NOMO-1 treated with DMSO at 0.1 percent for 48 hours (cell line): ENCODE results near the gene LAMA5.

ENCODE experiments used
- DNase-seq: peaks from one replicate; lab custom pipeline; 2025; ENCODE audit not compliant: unreplicated experiment; lab: John Stamatoyannopoulos, UW

The LAMA5 gene, protein sequence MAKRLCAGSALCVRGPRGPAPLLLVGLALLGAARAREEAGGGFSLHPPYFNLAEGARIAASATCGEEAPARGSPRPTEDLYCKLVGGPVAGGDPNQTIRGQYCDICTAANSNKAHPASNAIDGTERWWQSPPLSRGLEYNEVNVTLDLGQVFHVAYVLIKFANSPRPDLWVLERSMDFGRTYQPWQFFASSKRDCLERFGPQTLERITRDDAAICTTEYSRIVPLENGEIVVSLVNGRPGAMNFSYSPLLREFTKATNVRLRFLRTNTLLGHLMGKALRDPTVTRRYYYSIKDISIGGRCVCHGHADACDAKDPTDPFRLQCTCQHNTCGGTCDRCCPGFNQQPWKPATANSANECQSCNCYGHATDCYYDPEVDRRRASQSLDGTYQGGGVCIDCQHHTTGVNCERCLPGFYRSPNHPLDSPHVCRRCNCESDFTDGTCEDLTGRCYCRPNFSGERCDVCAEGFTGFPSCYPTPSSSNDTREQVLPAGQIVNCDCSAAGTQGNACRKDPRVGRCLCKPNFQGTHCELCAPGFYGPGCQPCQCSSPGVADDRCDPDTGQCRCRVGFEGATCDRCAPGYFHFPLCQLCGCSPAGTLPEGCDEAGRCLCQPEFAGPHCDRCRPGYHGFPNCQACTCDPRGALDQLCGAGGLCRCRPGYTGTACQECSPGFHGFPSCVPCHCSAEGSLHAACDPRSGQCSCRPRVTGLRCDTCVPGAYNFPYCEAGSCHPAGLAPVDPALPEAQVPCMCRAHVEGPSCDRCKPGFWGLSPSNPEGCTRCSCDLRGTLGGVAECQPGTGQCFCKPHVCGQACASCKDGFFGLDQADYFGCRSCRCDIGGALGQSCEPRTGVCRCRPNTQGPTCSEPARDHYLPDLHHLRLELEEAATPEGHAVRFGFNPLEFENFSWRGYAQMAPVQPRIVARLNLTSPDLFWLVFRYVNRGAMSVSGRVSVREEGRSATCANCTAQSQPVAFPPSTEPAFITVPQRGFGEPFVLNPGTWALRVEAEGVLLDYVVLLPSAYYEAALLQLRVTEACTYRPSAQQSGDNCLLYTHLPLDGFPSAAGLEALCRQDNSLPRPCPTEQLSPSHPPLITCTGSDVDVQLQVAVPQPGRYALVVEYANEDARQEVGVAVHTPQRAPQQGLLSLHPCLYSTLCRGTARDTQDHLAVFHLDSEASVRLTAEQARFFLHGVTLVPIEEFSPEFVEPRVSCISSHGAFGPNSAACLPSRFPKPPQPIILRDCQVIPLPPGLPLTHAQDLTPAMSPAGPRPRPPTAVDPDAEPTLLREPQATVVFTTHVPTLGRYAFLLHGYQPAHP (N-terminal part only)

DNA sequence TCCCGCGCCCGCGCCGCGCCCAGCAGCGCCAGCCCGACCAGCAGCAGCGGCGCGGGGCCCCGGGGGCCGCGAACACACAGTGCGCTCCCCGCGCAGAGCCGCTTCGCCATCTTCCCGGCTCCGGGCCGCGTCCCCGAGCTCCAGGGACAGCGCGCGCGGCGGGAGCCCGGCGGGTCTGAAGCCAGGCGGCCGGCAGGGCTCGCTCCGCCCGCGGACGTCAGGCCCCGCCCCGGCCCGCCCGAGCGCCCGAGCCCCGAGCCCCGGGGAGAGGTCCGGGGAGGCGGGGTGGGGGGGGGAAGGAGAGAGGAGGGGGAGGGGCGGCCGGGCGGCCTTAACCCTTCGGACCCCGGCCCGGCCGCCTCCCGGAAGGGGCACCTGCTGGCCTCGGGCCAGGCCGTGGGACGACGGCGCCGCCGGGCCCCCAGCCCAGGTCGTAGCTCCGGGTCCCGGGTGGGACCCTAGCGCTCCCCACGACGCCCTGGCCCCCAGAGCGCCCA is at the start of gene LAMA5:
LAMA5 (minus strand) TSS at position 177 of the 497 bp plus-strand sequence; CDS start at position 110, 67 bp downstream.
- DNase-seq = no peak

DNA sequence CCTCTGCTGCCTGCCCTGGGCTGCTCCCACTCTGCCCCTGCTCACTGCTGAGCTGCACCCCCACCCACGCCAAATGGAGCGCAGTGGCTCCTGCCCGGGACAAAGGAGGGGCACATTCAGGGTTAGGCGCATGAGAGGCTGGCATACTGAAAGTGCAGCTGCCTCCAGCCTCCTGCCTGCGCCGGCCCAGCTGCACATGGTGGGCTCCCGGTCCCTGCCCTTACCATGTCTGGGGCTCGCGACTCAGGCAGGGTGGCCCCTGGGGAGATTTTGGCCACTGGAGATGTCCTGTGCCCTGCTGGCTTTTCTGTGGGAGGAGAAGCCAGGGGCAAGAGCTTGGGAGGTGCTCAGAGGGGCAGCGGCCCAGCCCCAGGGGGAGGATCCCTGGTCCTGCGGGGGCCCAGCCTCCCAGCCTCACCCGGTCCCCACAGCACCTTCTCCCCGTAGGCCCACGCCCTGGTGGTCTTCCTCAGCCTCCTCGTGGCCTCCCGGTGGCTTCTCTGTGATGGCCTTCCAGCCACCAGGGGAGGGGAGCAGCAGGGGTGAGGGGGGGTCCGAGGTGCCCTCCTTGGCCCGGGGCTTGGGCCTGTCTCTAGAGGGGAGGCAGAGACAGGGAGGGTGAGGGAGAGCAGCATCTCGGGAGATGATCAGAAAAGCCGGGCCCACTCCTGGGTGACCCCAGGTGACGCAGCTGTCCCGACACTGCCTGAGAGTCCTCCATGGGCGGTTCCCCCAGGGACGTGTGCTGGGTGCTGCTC is 48.4 kb upstream of the LAMA5 start:
- DNase-seq = no peak

DNA sequence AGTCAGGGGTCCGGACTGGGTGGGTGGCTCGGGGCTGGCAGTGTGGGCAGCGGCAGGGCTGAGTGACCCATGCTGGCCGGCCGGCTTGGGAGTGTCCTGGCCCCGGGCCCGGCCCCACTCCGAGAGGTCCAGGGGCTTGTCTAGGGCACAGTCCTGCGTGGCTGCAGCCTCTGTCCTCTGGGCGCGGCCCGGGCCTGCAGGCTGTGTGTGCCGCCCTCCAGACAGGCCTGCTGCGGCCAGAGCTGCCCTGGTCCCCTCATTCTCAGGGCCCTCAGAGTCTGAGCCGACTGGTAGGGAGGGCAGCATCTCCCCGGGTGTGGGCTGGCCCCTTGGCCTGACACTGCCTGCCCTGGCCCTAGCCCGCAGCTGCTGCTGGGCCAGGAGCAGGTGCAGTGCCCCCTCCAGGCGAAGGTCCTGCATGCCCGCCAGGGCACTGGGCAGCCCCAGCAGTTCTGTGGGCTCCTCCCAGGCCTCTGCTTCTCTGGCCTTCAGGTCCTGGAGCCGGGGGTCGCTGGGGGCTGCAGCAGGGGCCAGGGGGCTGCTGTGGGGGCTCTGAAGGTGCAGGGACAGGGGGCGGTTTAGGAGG is 46.9 kb upstream of the LAMA5 start:
- DNase-seq = no peak

DNA sequence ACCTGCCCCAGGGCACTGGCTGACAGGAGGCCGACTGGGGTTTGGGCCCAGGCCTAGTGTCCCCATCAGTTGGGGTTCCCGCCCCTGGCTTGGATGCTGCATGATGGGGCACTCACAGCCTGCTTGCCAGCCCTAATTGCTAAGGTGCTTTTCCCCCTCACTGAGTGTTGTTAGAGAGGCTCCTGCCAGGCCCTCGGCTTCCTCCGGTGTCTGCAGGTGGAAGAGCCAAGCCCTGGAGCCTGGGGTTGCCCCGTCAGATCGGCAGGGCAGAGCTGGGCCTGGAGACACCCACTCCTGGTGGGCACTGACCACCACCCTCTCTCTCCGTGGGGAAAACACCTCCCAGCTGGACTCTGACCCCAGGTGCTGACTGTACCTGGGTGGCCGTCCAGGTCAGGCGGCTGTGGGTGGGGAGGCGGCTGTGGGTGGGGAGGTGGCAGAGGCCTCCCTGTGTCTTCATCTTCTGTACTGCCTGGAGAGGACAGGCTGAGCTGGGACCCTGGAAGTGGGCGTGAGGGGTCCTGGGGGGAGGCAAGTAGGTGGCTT is 46.0 kb upstream of the LAMA5 start:
- DNase-seq = no peak

DNA sequence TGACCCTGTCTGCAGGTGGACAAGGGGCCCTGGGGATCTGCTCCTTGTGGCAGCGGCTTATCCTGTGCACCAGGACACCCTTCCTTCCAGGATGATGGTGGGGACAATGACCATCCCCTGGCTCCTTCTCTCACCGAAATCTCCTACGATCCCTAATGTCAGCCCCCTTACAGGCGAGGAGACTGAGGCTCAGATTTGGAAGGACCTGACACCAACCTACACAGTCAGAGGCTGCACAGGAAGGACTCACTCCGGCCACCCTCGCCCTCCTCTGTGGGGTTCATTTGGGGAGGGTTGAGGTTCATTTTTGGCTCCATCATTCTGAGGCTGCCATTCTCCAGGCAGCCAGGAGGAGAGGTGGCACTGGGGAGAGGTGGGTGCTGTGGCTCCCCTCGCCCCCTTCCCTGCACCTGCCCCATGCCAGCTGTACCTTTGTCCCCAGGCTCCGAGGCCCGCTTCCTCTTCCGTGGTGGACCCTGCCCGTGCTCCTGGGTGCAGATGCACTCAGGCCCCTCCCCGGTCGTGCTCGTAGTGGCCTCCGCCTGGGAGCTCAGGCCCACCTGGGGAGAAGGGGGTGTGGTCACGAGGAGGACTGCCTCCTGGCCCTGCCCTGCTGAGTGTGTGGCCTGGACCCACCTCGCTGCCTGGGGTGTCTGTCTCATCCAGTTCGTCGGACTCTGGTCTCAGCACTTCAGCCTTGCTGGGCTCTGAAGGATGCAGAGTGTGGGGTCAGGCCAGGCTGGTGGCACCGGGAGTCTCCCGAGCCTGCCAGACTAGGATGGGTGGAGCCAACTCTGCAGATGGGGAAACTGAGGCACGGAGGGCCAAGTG is 45.3 kb upstream of the LAMA5 start:
- no peak for DNase-seq

DNA sequence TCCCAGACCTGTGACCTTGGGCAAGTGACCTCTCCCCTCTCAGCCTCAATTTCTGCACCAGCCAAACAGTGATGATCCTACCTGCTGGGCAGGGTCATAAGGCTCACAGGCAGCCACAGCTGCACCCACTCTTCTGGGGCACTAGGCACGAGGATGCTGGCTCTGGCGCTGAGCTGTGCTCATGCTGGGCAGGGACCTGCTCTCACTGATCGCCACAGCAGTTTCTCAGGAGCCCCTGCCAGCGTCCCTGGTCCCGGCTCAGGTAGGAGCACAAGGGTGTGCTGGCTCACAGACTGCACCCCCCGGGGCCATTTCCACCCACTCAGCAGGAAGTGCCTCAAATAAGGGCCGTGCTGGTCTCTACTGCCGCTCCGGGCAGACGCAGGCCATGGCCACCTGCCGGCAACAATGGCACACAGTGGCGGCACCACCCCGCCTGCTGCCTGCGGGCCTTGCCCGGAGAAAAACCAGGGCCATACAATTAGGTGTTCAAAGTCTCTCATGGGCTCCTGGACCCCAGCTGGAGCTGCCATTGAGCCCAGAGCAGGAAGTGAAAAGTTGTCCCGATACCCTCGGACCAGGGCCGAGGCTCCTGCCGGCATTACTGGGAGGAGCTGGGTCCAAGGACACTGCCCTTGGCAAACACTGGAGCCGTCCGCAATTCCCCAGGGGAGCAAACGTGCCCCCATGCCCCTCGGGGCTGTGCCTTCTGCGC is 44.5 kb upstream of the LAMA5 start:
- no peak for DNase-seq

DNA sequence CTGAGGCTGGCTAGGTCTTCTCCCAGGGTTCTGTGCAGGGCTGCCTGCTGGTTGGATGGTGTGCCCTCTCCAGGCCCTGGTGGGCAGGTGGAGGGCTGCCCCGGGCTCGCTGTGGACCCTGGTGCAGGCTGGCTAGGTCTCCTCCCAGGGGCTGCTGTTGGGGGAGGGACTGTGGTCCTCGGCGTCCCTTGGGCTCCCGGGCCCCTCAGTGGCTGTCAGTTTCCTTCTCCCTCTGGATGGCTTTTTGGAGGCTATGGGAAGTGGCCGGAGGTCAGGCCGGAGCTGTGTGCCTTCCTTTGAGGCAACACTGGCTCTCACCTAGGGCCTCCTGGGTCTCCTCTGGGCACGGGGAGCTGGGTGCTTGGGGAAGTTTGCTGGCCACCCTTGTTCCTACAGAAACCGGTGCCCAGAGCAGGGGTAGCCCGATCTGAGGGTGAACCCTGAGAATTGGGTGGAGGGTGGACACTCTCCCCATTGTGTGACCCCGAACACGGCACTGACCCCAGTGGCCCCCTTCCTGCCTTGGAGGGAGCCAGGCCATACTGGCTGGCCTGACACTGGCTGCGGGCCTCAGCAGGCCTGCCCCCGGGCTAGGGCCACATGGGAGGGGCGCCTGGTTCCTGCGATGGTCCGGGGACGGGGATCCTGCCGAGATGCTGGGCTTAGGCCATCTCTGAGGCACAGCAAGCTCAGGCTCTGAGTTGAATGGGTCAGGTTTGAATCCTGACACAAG is 43.8 kb upstream of the LAMA5 start:
- DNase-seq = no peak

DNA sequence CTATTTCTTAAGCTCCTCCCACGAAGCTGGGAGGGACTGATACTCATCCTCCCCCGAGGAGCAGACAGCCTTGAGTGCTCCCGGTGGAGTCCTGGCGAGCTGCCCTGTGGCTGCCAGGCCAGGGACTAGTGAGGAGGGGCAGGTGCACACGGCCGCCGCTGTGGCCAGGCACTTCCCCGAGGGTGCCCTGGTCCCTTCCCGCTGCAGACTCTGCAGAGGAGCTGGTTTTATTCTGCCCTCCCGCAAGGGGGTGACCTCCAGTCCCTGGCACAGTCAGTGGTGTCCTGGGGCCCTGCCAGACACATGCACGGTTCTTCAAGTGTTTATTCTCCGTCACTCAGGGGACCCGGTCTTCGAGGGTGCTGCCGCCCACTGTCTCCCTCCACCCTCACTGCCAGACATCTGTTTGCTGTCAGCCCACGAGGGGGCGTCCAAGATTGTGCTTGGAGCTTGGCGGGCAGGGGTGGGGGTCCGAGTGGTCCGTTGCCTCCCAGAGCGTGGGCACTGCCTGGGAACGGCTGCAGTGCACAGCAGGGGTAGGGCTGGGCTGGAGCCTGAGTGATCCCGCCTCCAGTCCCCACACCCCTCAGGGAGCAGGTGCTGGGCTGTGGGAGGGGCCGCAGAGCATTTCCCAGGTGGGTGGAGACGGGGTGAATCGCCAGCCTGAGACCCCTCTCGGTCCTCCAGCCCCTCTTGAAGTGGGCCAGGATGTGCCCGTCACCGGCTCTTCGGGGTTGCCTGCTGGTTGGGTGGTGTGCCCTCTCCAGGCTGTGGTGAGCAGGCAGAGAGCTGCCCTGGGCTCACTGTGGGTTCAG is 43.0 kb upstream of the LAMA5 start:
- no peak for DNase-seq

DNA sequence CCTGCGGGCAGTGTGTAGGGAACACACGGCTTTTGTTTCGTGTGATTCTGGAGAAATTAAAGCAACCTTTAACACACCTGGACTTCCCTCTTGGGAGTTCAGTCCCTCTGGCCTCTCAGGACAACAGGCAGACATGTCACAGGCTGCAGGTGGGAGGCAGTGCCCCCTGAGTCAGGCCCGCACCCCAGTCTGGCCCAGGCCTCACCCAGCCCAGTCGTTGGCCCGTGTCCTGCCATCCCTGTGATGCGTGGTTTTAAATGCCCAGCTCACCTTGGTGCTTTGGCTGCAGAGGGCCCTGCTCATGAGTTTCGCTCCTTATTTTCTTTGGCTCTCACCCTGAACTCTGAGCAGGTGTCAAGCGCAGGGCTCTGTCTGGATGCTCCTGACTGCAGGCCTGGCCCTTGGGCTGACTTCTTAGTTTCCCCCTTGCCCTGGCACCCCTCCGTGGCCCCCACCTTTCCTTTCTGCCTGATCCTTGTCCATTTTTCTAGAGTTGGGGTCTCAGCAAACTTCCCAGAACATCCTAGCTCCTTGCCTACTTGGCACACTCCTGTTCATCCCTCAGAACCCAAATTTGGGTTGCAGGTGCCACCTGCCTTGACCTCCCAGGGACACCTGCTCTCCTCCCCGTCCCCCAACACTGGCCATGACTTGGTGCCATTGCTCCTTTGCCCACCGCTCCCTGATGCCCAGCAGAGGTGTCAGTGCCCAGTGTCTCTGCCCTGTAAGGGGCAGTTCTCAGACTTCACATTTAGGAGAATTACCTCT is 42.2 kb upstream of the LAMA5 start:
- DNase-seq = no peak

DNA sequence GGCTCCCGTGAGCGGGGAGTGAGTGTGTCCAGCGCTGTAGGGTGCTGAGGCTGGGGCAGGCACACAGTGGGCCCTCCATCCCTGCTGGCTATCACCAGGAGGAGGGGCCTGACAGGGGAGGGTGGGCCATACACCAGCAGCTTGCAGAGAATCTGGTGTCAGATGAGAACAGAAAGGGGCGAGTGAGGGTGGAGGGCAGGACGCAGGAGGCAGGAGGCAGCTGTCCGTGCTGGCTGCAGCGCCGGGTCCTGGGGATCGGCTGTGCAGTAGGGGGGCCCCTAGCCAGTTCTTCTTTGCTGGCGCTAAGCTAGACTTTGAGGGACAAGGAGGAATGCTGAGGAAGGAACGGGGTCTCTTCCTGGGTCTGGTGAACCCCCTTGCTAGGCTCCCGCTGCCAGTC is 41.5 kb upstream of the LAMA5 start:
- DNase-seq = no peak

DNA sequence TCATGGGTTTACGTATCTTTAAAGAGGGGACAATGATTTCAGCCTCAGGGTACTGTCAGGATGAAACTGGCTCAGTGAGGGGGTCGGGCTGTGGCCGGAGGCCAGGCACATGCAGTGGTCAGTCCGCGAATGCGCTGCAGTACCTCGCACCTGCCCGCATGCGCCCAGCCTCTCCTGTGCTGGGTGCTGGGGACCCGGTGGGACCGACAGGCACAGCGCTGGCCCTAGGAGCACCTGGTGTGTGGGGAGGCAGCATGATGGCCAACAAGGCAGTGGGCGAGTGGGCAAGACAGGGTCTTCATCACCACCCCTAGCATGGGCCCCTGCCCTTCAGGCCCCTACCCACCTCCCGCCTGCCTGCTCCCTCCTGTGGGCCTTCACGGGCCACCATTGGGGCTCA is 40.9 kb upstream of the LAMA5 start:
- DNase-seq = no peak

DNA sequence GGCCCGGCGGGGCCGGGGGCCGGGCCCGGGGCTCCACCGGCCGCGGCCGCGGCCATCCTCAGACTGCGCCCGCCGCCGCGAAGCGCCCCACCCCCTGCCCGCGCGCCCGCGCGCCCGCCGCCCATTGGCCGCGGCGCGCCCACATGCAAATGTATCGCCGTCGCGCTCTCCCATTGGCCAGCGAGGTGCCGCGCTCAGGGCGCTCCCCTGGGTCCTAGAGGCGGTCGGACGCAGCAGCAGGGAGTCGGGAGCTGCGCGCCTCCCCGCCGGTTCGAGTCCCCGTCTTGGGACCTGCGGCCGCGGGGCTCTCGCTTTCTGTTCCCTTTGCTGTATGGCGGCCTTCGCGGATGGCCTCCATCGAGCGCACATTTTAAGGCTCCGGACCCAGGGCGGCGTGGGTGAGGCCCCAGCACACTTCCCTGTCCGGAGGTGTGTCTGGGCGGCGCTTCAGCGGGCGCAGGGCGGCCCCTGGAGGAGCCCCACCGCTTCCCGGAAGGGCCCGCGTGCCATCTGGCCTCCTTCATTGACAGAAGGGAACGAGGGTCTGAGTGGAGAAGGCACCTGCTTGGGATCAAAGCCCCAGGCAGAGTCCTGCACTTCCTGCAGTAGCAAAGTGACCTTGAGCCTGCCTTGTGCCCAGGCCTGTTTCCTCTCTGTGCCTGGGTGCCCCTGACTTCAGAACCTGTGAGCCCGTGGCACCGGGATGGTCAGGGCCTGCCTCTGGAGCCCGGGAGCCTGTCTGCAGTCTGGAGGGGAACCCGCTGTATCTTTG is 40.3 kb upstream of the LAMA5 start, which contains the start of gene CABLES2:
CABLES2 (minus strand) TSS at position 65 of the 772 bp plus-strand sequence; CDS start at position 56, 9 bp downstream.
- DNase-seq = peak; percentile 89

DNA sequence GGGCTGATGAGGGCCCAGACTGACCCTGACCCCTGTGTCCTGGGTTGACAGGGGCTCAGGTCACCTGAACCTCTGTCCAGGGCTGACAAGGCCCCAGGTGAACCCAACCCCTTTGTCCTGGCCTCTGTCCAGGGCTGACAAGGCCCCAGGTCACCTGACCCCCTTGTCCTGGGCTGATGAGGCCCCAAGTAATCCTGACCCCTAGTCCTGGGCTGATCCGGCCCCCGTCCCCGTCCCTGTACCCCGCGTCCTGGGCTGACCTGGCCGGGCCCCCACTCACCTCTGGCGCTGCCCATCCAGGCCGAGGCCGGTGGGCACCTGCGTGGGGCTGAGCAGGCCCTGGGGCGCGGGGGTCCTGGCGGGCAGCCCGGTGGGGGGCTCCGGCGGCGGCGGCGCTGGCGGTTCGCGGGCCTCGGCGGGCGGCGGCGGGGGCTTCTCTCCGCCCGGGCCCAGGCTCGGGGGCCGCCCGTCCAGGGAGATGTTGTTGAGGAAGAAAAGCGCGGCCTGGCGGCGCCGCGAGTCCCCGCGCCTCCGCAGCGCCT is 39.6 kb upstream of the LAMA5 start:
- DNase-seq = no peak

DNA sequence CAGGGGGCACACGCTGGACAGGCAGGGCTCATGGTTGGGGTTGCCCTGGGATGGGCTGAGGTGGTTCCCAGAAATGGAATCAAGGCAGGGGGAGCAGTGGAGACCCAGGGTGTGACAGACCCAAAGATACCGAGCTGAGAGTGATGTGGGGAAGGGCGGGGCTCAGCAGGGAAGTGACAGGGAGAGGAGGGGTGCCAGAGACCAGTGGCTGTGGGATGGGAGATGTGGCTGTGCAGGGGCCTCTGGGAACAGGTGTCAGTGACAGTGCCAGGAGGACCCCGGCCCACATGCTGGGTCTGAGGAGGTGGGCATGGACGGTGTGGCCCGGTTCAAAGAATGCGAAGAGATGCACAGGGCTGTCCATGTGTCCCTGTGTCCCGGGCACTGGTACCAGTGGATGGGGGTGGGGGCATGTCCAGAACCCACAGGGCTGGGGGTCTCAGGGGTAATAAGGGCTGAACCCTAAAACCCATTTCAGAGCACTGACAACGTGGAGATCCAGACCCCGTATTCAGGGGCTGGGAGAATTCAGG is 38.9 kb upstream of the LAMA5 start:
- DNase-seq = no peak
